MM.1S (cell line): ENCODE data around the gene FBF1.

ENCODE experiments used
- DNase-seq: peaks from one replicate; pipeline ENCODE4 v3.0.0-alpha.2; 2015
- H2AFZ ChIP-seq: fragments of 300-600 bp; sonication (generic); 2 replicates; pipeline ENCODE4 v1.6.0; 2016; ENCODE audit warnings: antibody characterized with exemption, low read length
- H3F3A ChIP-seq: fragments of 300-600 bp; sonication (generic); 2 replicates; pipeline ENCODE4 v1.6.1; 2016; ENCODE audit warnings: mild to moderate bottlenecking, antibody characterized with exemption, low read length, moderate library complexity, mixed read lengths; ENCODE audit not compliant: insufficient read depth
- H3K27ac ChIP-seq: fragments of 300-600 bp; sonication (generic); 2 replicates; pipeline ENCODE4 v1.5.1; 2016; ENCODE audit warnings: mild to moderate bottlenecking, low read length
- H3K27me3 ChIP-seq: fragments of 300-600 bp; sonication (generic); replicated peaks from 2 replicates; pipeline ENCODE4 v1.6.0; 2016; ENCODE audit warnings: low read length; ENCODE audit not compliant: insufficient read depth
- H3K36me3 ChIP-seq: fragments of 300-600 bp; sonication (generic); replicated peaks from 2 replicates; pipeline ENCODE4 v1.6.1; 2016; ENCODE audit warnings: mild to moderate bottlenecking, low read length, mixed read lengths; ENCODE audit not compliant: insufficient read depth
- H3K4me1 ChIP-seq: fragments of 300-600 bp; sonication (generic); 2 replicates; pipeline ENCODE4 v1.6.1; 2016; ENCODE audit warnings: low read length, mixed read lengths
- H3K4me2 ChIP-seq: fragments of 300-600 bp; sonication (generic); 2 replicates; pipeline ENCODE4 v1.6.0; 2016; ENCODE audit warnings: low read depth, low read length
- H3K4me3 ChIP-seq: fragments of 300-600 bp; sonication (generic); 2 replicates; pipeline ENCODE4 v1.5.1; 2016; ENCODE audit warnings: low read length, mixed read lengths
- H3K79me2 ChIP-seq: fragments of 300-600 bp; sonication (generic); 2 replicates; pipeline ENCODE4 v1.6.1; 2016; ENCODE audit warnings: mixed run types, low read length, mixed read lengths
- H3K9ac ChIP-seq: fragments of 300-600 bp; sonication (generic); 2 replicates; pipeline ENCODE4 v1.6.1; 2016; ENCODE audit warnings: low read length, mixed read lengths
- H3K9me2 ChIP-seq: fragments of 300-600 bp; sonication (generic); replicated peaks from 2 replicates; pipeline ENCODE4 v1.6.1; 2016; ENCODE audit warnings: mild to moderate bottlenecking, low read length, mixed read lengths; ENCODE audit not compliant: insufficient read depth
- H3K9me3 ChIP-seq: fragments of 300-600 bp; sonication (generic); replicated peaks from 2 replicates; pipeline ENCODE4 v1.6.1; 2016; ENCODE audit warnings: mild to moderate bottlenecking, low read length, mixed read lengths; ENCODE audit not compliant: insufficient read depth
- H4K20me1 ChIP-seq: fragments of 300-600 bp; sonication (generic); 2 replicates; pipeline ENCODE4 v1.6.1; 2016; ENCODE audit warnings: mild to moderate bottlenecking, low read length, moderate library complexity, mixed read lengths; ENCODE audit not compliant: insufficient read depth
- EZH2 ChIP-seq: fragments of 300-600 bp; sonication (generic); optimal IDR thresholded peaks from 2 replicates; pipeline ENCODE3; 2017; ENCODE audit warnings: low read depth, mild to moderate bottlenecking, antibody characterized with exemption, low read length, mixed read lengths
- EZH2phosphoT487 ChIP-seq: fragments of 300-600 bp; sonication (generic); IDR thresholded peaks from 2 replicates; pipeline ENCODE4 v1.6.1; 2018; ENCODE audit warnings: antibody characterized with exemption, low read length
- TF ChIP-seq, protein P1 (sequence below): fragments of 300-600 bp; sonication (generic); IDR thresholded peaks from 2 replicates; pipeline ENCODE4 v1.5.1; 2016; ENCODE audit warnings: antibody characterized with exemption, low read length, mixed read lengths

FBF1 gene

DNA sequence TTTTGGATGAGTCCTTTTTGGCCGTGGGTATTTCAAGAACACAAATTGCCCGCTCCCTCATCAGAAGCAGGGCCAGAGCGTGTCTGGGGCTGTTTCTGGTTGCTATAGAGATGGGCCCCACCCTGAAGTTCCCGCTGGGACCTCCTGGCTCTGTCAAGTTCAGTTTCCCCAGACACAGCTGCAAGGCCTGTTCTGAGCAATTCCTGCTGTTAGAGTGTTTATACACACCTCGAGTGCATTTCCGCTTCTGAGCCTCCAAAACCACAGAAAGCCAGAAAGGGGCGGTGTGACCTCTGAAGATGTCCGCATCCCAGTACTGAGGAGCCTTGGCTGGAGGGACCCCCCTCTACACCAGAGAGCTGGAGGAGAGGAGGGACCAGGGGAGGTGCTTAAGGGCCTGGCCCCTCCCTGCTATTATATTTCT, 76.4 kb downstream of the FBF1 start:
- Histone ChIP-seq H3K79me2 (no peaks in the 10 kb centered on the region), H3F3A (peaks cover 19% of the 10 kb centered on the region), H3K27me3 (no peaks in the 10 kb centered on the region), H3K9me2 (no peaks in the 10 kb centered on the region), H3K27ac (peak overlapping the region; percentile 98), H4K20me1 (no peaks in the 10 kb centered on the region), H2AFZ (peak overlapping the region; percentile 15; the same call in 1 of the 2 replicates), H3K9me3 (no peaks in the 10 kb centered on the region), H3K9ac (peak overlapping the region; percentile 78), H3K4me3 (peak overlapping the region; percentile 28; the same call in 1 of the 2 replicates), H3K4me2 (peak overlapping the region; percentile 90), H3K4me1 (peaks cover 26% of the 10 kb centered on the region), H3K36me3 (no peaks in the 10 kb centered on the region)
- peak; percentile 95 for DNase-seq
- no peak for TF ChIP-seq EZH2phosphoT487
- TF ChIP-seq, protein P1, sequence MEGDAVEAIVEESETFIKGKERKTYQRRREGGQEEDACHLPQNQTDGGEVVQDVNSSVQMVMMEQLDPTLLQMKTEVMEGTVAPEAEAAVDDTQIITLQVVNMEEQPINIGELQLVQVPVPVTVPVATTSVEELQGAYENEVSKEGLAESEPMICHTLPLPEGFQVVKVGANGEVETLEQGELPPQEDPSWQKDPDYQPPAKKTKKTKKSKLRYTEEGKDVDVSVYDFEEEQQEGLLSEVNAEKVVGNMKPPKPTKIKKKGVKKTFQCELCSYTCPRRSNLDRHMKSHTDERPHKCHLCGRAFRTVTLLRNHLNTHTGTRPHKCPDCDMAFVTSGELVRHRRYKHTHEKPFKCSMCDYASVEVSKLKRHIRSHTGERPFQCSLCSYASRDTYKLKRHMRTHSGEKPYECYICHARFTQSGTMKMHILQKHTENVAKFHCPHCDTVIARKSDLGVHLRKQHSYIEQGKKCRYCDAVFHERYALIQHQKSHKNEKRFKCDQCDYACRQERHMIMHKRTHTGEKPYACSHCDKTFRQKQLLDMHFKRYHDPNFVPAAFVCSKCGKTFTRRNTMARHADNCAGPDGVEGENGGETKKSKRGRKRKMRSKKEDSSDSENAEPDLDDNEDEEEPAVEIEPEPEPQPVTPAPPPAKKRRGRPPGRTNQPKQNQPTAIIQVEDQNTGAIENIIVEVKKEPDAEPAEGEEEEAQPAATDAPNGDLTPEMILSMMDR: no peak
- TF ChIP-seq EZH2: no peak

DNA sequence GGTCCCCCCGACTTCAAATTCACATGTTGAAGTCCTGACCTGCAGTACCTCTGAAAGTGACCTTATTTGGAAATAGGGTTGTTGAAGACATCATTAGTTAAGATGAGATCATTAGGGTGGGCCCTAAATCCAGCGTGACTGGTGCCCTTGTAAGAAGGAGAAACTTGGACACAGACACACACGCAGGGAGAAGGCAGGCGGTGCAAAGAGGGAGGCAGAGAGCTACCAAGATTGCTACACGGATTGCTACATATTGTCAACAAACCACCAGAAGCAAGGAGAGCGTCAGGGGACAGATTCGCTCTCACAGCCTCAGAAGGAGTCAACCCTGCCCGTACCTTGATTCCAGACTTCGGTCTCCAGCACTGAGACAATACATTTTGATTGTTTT, 78.9 kb downstream of the FBF1 start:
- Histone ChIP-seq H3K27ac (no peak overlapping the region), H3K36me3 (no peaks in the 10 kb centered on the region), H3K9me2 (no peaks in the 10 kb centered on the region), H2AFZ (no peak overlapping the region), H3K9ac (no peak overlapping the region), H3K27me3 (no peaks in the 10 kb centered on the region), H4K20me1 (no peaks in the 10 kb centered on the region), H3K9me3 (no peaks in the 10 kb centered on the region), H3K4me3 (no peak overlapping the region), H3K4me2 (no peak overlapping the region), H3K79me2 (no peaks in the 10 kb centered on the region), H3K4me1 (peaks cover 32% of the 10 kb centered on the region), H3F3A (peaks cover 25% of the 10 kb centered on the region)
- DNase-seq: no peak
- TF ChIP-seq, protein P1: no peak
- TF ChIP-seq EZH2phosphoT487 (no peak), EZH2 (no peak)
